Peyer's patch (tissue), 4 donors: ENCODE measurements around the gene POU3F3. TPM values are rescaled to one million over a fixed set of nuclear protein-coding genes. Genes with fewer than 3 reads are reported as not detected.

Experiments
- DNase-seq, 3 donors: peaks; one replicate each; pipeline ENCODE4 v3.0.0-alpha.2; 2017 to 2019
- H3K27ac ChIP-seq, 4 donors: fragments of 200-600 bp; sonication (generic); one replicate each; pipeline ENCODE4 v1.5.1; 2016 to 2019
- H3K27me3 ChIP-seq, 2 donors: fragments of 200-600 bp; sonication (generic); one replicate each; pipeline ENCODE4 v1.5.1; 2019
- H3K36me3 ChIP-seq, 3 donors: fragments of 200-600 bp; sonication (generic); one replicate each; pipeline ENCODE4 v1.5.1; 2016 to 2019
- H3K4me1 ChIP-seq, 4 donors: fragments of 200-600 bp; sonication (generic); one replicate each; pipeline ENCODE4 v1.5.1; 2016 to 2019
- H3K4me3 ChIP-seq, 4 donors: fragments of 200-600 bp; sonication (generic); 1 replicate in 3 of 4; 2 replicates in 1 of 4; pipeline ENCODE4 v1.5.1; 2016 to 2019; ENCODE audit warnings: mild to moderate bottlenecking in 1 of 4
- H3K9me3 ChIP-seq, 4 donors: fragments of 200-600 bp; sonication (generic); one replicate each; pipeline ENCODE4 v1.5.1; 2016 to 2019; ENCODE audit warnings: mild to moderate bottlenecking in 1 of 4
- POLR2A ChIP-seq, 2 donors: fragments of 450-650 bp; IDR thresholded peaks; one replicate each; pipeline ENCODE4 v1.5.1; 2017; ENCODE audit warnings: antibody characterized with exemption in 2 of 2, mild to moderate bottlenecking in 2 of 2, moderate library complexity in 2 of 2
- total RNA-seq, 4 donors: library from RNA; depleted of rRNA; stranded (reverse); fragments of >200 nt; gene quantifications; one replicate each; pipeline ENCODE4 v1.1.0, GENCODE V29; 2016
- TF ChIP-seq, protein P1 (sequence below), 6 experiments: fragments of 450-650 bp in 4 of 6; fragments of 200-600 bp in 2 of 6; sonication (generic) in 1 of 6; IDR thresholded peaks; one replicate each; pipeline ENCODE4 v1.5.1; 2017 to 2019; ENCODE audit warnings: antibody characterized with exemption in 6 of 6, mild to moderate bottlenecking in 3 of 6, moderate library complexity in 1 of 6

POU3F3 gene
- total RNA-seq, 4 donors from 2014 or later: 0.18 to 0.40 TPM; not detected in 2

DNA sequence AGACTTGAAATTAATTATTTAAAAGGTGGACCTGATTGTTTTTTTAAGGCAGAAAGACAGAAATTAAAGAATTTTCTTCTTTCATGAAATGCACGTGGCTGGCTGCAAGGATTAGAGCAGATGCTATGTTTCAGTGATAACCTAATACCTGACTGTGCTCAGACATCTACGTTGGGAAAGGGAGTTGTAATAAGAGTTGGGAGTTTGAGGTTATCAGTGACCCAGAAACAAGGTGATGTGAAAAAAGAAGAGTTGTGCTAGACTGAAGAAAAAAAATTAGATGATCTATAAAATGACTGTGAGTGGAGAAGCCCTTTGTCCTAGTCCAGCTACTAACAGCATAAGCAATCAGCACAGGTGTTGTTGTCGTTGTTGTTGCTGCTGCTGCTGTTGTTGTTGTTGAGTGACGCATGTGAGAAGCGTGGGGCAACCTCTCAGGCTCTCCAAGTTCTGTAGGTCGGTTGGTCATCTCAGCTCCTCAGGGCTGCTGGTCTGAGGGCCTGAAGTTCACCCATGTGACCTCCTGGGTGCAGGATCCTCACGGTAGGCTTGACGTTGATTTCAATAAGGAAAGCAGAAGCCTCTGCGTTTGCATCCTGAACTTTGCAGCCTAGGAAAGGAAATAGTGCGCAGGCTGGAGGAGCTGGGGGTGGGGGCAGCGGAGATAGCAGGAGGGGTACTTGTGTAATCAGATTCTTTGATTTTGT lies 7.6 kb downstream of the POU3F3 start:
- Histone ChIP-seq H3K9me3 (peaks cover 0 to 6% (median 0%) of the 10 kb centered on the region in 4 donors), H3K4me1 (peaks cover 0 to 32% (median 0%) of the 10 kb centered on the region in 4 donors), H3K27ac (no peak overlapping the region), H3K4me3 (no peak overlapping the region), H3K36me3 (no peaks in the 10 kb centered on the region), H3K27me3 (peaks cover 0 to 54% of the 10 kb centered on the region in 2 donors)
- TF ChIP-seq POLR2A (IDR thresholded peaks at IDR 0.05): no peak
- TF ChIP-seq, protein P1, sequence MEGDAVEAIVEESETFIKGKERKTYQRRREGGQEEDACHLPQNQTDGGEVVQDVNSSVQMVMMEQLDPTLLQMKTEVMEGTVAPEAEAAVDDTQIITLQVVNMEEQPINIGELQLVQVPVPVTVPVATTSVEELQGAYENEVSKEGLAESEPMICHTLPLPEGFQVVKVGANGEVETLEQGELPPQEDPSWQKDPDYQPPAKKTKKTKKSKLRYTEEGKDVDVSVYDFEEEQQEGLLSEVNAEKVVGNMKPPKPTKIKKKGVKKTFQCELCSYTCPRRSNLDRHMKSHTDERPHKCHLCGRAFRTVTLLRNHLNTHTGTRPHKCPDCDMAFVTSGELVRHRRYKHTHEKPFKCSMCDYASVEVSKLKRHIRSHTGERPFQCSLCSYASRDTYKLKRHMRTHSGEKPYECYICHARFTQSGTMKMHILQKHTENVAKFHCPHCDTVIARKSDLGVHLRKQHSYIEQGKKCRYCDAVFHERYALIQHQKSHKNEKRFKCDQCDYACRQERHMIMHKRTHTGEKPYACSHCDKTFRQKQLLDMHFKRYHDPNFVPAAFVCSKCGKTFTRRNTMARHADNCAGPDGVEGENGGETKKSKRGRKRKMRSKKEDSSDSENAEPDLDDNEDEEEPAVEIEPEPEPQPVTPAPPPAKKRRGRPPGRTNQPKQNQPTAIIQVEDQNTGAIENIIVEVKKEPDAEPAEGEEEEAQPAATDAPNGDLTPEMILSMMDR (IDR thresholded peaks at IDR 0.05): no peak
- DNase-seq: no peak

- Histone ChIP-seq H3K4me3 (peak overlapping the region in 1 of 4 donors; percentile 6), H3K9me3 (peaks cover 0 to 6% (median 0%) of the 10 kb centered on the region in 4 donors), H3K4me1 (peaks cover 0 to 24% (median 0%) of the 10 kb centered on the region in 4 donors), H3K36me3 (no peaks in the 10 kb centered on the region), H3K27me3 (peaks cover 0 to 56% of the 10 kb centered on the region in 2 donors), H3K27ac (no peak overlapping the region)
- TF ChIP-seq, protein P1 (IDR thresholded peaks at IDR 0.05): no peak
- no peak for DNase-seq
These were observed 8.4 kb downstream of the POU3F3 start for GRCh38 chr2:104862058-104862941.

DNA sequence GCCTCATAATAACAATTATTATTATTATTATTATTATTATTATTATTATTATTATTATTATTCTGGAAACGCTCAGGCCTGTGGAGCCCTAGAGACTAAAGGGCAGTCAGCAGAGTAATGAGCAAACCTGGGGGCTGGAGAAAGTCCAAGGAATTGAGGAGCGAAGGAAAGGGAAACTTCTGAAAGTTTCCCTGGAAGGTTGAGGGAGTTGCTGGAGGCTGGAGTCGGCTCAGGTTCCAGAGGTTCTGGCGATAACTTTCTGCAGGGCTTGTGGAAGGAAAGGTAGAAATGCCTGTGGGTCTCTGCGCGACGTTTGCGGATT lies 9.2 kb downstream of the POU3F3 start:
- DNase-seq: no peak
- no peak overlapping the region for H3K27ac ChIP-seq

GRCh38 chr2:104863468-104864279 lies 9.8 kb downstream of the POU3F3 start:
- Histone ChIP-seq H3K27ac (no peak overlapping the region), H3K4me1 (peaks cover 0 to 17% (median 0%) of the 10 kb centered on the region in 4 donors), H3K9me3 (peaks cover 0 to 6% (median 0%) of the 10 kb centered on the region in 4 donors), H3K4me3 (no peak overlapping the region), H3K27me3 (peaks cover 0 to 55% of the 10 kb centered on the region in 2 donors), H3K36me3 (no peaks in the 10 kb centered on the region)
- TF ChIP-seq, protein P1 (IDR thresholded peaks at IDR 0.05): no peak
- TF ChIP-seq POLR2A (IDR thresholded peaks at IDR 0.05): no peak
- DNase-seq: no peak

More for the DNA sequence above, 9.2 kb downstream of the POU3F3 start:
- Histone ChIP-seq H3K9me3 (peaks cover 0 to 6% (median 0%) of the 10 kb centered on the region in 4 donors), H3K36me3 (no peaks in the 10 kb centered on the region), H3K4me3 (no peak overlapping the region), H3K27me3 (peaks cover 0 to 55% of the 10 kb centered on the region in 2 donors), H3K4me1 (peaks cover 0 to 17% (median 0%) of the 10 kb centered on the region in 4 donors)
- TF ChIP-seq POLR2A (IDR thresholded peaks at IDR 0.05): no peak
- TF ChIP-seq, protein P1 (IDR thresholded peaks at IDR 0.05): no peak
